NCI-H2196 (cell line): ENCODE measurements around the gene KY.

Experiments used
- DNase-seq: peaks from one replicate; lab custom pipeline; 2025; ENCODE audit not compliant: unreplicated experiment; lab: John Stamatoyannopoulos, UW

The KY gene

GRCh38 chr3:134675726-134676256 is 25.0 kb upstream of the KY start:
- DNase-seq, result no peak

- DNase-seq, result no peak
Measured at GRCh38 chr3:134672571-134672970, 21.7 kb upstream of the KY start.

DNA sequence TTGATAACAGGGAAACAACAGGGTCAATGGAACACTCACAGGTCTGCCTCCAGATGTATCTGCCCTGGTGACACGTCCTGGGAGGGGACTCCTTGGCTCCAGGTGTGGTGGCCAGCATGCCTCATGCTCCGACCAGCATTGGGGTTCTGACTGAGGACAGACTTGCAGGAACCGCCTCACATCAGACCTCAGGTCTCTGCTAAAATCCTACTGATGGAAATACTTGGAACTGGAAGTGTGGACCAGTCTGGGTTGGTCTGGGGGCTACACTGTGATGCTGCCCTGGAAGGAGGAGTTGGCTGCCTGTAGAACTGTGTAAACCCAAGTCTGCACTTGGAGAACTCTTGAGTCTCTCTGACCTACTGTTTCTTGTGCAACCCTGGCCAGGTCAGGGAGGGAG is 17.1 kb upstream of the KY start:
- no peak for DNase-seq

DNA sequence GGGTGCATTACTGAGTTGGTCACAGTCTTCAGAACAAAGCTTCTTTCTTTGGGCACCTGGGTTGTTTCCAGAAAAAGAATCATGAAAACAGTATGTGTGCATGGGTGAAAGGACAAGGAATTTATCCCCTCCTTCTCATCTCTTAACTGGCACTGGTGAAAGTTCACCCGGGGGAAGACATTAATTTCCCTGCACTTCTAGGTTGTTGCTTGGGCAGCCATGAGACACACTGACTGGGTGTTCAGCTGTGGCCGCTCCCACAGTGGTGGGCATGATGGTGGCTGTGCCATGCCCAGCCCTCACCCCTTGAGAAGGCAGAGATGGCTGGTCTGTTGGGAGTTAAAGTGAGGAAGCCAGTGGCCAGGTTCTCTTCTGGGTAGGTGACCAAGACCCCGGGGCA is 16.6 kb upstream of the KY start:
- DNase-seq, result no peak

DNA sequence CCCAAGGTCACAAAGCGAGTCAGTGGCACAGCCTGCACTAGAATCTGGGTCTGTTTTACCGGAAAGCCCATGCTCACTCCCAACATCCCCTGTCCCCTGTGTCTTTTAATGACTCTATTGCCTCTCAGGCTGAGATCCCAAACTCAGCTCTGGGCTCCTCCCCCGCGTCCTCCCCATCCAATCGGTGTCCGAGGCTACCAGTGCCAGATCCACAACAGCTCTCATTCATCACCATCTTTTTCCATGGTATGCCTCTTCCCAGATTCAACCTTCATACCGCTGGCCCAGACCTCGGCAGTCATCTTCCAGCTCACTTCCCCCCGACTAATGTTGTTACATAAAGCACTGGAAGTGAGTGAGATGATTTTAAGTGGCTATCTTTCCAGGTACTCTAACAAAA is 16.1 kb upstream of the KY start:
- no peak for DNase-seq

DNA sequence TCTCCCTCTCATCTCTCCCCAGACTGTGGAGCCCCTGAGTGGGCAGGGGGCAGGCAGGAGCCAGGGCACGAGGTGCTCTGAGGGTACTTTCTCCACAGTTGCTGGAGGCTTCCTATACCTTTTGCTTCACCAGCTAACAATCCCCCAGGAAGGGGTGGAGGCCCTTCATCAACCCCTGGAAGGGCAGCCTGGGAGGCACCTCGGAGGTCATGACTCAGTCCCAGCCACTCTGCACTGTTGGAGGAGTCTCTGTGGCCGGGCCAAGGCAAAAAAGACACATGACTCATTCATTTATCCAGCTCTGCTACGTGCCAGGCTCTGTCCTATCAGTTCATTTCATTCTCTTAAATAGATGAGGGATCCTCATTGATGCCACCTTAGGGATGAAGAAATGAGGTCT is 15.6 kb upstream of the KY start:
- DNase-seq, result no peak

GRCh38 chr3:134666052-134666451 is 15.2 kb upstream of the KY start:
- DNase-seq, result no peak

GRCh38 chr3:134665243-134665642 is 14.4 kb upstream of the KY start:
- DNase-seq, result no peak

DNA sequence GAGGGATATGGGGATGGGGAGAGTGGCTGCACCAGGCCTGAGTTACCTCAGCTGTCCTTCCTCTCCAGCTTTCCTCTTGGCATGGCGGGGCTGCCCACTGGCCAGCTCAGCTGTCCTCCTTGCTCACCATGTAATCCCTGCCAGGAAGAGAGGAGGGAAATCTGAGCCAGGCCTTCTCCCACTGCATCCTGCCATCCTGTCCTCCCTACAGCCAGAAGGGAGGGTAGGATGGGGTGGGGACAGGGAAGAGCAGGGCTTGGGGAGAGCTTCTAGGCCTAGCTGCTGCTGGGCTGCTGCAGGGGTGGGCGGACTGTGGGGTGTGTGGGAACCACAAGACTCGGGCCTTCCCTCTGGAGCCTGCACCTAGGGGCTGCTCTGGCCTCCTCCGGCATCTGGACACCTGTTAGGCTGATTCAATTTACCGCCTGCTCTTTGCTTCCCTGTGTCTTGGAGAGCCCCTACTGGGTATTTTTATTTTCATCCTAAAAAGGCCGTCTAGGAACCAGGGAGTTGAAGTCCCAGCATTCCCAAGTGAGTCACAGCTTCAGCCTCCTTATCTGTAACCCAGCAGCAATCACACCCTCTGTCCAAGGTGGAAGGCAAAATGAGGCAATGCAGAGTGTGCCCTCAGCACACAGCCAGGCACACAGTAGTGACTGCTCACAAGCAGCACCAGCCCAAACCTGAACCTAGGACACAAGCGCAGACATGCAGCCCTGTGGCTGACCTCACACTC is 13.1 kb upstream of the KY start:
- no peak for DNase-seq

DNA sequence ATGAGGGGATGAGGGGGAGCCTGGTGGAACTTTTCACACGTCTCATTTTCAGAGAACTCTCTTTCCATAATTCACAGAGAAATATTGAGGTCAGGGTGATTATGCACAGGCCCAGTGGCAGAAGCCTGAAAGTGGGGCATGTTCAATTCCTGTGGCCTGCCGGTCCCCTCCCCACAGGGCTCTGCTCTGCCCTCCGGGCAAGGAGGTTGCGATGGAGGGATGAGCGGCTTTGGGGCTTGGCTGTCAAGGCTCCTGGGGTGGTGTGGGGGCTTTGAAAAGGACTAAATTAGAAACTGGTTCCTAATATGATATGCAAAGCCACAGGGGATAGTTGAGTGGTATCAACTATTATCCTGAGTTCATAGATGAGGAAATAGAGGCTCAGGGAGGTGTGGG is 9.2 kb upstream of the KY start:
- DNase-seq, result no peak

DNA sequence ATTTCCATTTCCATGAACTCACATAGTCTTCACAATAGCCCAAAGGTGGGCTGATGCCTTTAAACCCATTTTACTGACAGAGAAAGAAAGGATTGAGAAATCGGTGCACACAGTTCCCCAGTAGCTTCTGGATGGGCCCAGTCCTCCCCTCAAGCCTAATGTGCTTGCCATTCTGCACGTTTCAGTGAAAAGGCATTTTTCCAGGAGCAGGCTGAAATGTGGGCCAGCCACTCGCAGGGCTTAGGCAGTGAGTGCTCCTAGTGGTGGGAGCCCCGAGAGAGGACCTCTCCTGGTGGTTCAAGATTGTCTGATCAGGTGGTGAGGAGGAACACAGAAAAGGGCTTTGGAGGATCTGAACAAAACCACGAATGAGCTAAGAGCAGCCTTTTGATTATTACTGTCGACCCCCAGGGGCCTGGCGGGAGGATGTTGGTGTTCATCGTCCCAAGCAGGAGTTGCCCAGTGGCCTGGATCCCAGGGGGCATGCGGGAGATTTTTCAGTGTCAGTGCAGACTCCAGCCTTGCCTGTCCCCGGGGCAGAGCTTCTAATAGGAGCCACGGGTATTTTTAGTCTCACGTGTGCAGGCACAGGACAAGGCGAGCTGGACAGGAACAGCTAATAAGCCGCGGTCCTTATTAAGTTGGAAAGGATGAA is 8.7 kb upstream of the KY start:
- no peak for DNase-seq

- no peak for DNase-seq
Measured at GRCh38 chr3:134658555-134658954, 7.7 kb upstream of the KY start.

- DNase-seq, result no peak
Measured at GRCh38 chr3:134656211-134656800, 5.5 kb upstream of the KY start.

GRCh38 chr3:134655706-134656105 is 4.9 kb upstream of the KY start:
- no peak for DNase-seq

DNA sequence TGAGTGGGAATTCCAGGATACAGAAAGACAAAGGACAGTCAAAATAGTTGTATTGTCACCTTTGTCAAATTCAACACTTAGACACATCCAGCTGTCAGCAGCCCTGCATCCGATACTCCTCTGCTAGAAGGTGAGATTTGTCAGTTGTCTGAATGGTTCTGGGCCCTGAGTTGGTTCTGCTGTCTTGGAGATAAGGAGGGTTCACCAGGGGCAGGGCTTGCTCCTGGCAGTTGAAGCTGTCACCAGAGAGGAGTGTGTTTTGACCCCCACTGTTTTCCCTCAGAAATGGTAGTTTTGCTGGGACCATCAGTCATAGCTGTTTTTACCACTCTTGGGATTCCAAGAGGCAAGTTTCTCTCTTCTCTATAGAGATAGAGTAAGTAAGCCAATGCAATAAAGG is 3.2 kb upstream of the KY start:
- no peak for DNase-seq

- no peak for DNase-seq
Measured at GRCh38 chr3:134652886-134653630, 2.2 kb upstream of the KY start.

- peak; percentile 28 for DNase-seq
Measured at GRCh38 chr3:134652409-134652831, 1.6 kb upstream of the KY start.

DNA sequence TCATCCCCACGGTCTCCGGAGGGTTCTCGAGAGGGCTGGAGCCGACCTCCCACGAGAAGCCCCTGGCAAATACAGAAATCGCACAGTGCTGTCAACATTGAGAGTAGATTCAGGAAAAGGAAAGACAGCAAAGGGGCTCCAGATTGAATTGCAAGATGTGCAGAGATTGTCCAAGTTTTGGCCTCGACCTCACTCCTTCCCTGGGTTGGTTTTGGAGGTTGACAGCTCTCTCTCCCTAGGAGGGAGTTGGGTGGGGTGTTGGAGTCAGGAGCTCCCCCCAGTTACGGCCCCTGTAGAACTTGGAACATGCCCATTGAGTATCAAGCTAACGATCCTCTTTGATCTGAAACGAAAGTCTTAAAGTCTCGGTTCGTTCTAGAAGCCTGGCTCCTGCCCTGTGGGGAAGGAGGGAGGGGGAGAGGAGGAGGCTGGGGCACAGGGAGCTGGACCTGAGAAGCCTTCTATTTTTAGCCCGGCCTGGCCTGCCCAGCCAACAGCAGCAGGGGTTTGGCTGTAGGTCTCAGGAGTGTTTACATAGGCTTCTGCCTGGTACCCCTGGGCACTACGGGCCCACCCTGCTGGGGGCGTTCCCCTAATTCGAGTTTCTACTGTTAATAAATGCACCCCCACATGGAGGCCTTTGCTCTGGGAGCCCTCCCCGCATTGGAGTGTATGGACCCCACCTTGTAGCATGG is 672 bp upstream of the KY start:
- DNase-seq, result no peak

DNA sequence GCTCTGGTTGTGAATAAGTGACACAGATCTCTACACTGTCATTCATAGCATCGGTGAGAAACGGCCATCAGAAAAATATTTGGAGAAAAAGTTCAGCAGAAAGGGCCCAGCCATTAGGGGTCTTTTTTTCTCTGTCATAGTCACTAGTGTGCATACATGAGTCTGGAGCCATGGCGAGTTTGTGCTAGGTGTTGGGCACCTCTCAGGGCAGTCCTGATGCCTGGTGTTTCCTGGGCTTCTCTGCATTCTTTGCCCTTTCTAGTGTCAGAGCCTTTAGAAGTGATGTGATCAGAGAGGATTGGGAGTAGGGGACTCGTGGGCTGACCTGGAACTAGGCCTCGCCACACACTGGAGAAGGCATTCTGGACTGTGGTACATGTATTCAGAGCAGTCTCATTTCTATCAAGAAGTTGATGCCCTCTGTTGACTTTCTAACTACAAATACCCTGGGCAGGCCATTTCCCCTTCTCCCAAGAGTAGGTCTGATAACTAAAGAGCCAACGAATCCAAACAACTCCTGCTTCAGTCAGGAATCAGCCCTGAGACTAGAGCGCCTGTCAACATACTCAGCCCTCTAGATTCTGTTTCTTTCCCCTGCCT is 1.6 kb downstream of the KY start:
- no peak for DNase-seq

DNA sequence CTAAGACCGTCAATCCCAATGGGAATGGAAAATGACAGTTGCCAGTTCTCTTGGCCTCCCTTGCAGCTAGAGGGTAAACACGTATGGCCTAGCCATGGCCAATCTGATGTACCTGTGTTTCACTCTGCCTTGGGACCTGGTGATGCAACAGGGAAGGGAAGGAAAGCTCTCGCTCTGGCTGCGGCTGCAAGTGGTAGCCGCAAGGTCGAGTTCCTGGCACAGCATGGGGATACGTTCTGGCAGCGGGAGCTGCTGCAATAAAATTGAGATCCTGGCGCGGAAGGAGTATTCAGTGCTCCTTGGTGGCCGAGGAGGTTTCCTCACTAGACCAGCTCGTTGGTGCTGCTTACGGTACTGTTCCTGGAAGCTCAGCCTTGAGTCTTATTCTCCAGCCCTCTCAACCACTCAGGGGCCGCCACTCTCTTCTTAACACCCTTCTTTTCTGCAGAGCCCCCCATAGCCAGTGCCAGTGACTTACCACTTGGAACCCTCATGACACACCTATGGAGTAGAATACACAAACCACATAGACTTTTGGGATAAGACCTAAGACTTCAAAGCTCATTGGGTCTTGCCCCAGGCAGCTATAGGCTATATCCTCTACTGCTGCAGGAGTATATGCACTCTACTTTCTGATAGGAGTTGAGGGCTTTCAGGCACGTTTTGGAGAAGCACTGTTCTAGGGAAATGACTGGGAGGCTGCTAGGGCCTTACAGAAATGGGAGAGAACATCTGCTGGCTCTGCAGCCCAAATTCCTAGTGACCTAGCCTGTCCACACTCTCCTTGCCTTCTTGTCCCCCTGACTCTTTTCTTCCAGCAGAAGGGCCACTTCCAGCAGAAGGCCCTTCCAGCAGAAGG is 2.7 kb downstream of the KY start:
- no peak for DNase-seq
